OCI-LY7 (cell line): ENCODE results near the gene JOSD1. TPM values are rescaled to one million over a fixed set of nuclear protein-coding genes. Genes with fewer than 3 reads are reported as not detected.

Experiments
- BruUV-seq: library from RNA; stranded (reverse); fragments of 400-500 nt; replicated peaks from 2 replicates; lab custom pipeline; 2021; lab: Mats Ljungman, UMichigan
- CTCF ChIA-PET: fragments of 300-600 bp; sonication (Branson Sonifier 250); formaldehyde crosslinking; loops from one replicate; lab custom pipeline; 2022; ENCODE audit warnings: antibody characterized with exemption; ENCODE audit not compliant: unreplicated experiment; lab: Charles Lee
- POLR2A ChIA-PET: fragments of 300-600 bp; sonication (Branson Sonifier 250); formaldehyde crosslinking; loops from one replicate; lab custom pipeline; 2022; ENCODE audit warnings: antibody characterized with exemption; lab: Charles Lee
- DNase-seq: peaks from one replicate; pipeline ENCODE4 v3.0.0-alpha.2; 2015; ENCODE audit warnings: low spot score
- H2AFZ ChIP-seq: fragments of 200-600 bp; sonication (generic), shearing (Covaris generic); 2 replicates; pipeline ENCODE4 v1.6.1; 2014; ENCODE audit warnings: mild to moderate bottlenecking, antibody characterized with exemption, low read length, moderate library complexity
- H3K27ac ChIP-seq: fragments of 200-600 bp; sonication (generic); 2 replicates; pipeline ENCODE4 v1.5.1; 2014; ENCODE audit warnings: mixed run types, low read depth, mild to moderate bottlenecking, moderate library complexity, low read length, inconsistent platforms; ENCODE audit not compliant: poor library complexity, severe bottlenecking
- H3K36me3 ChIP-seq: fragments of 200-600 bp; sonication (generic); 2 replicates; pipeline ENCODE4 v1.6.1; 2014; ENCODE audit warnings: mild to moderate bottlenecking, antibody characterized with exemption, low read length, moderate library complexity, mixed read lengths; ENCODE audit not compliant: insufficient read depth
- H3K4me1 ChIP-seq: fragments of 200-600 bp; sonication (generic); 2 replicates; pipeline ENCODE4 v1.5.1; 2014; ENCODE audit warnings: mild to moderate bottlenecking, low read length; ENCODE audit not compliant: insufficient read depth, poor library complexity, severe bottlenecking
- H3K4me2 ChIP-seq: fragments of 200-600 bp; sonication (generic); 2 replicates; pipeline ENCODE4 v1.6.1; 2014; ENCODE audit warnings: mild to moderate bottlenecking, low read length
- H3K4me3 ChIP-seq: fragments of 200-600 bp; sonication (generic); 2 replicates; pipeline ENCODE4 v1.5.1; 2014; ENCODE audit warnings: mild to moderate bottlenecking, low read depth, low read length; ENCODE audit not compliant: poor library complexity, severe bottlenecking
- H3K79me2 ChIP-seq: fragments of 200-600 bp; sonication (generic); 2 replicates; pipeline ENCODE4 v1.6.1; 2016; ENCODE audit warnings: low read depth, mild to moderate bottlenecking, low read length, moderate library complexity, mixed read lengths; ENCODE audit not compliant: insufficient read depth
- H3K9me2 ChIP-seq: fragments of 200-600 bp; sonication (generic); 2 replicates; pipeline ENCODE4 v1.6.1; 2016; ENCODE audit warnings: mild to moderate bottlenecking, low read length, mixed read lengths; ENCODE audit not compliant: insufficient read depth
- H3K9me3 ChIP-seq: fragments of 200-600 bp; sonication (generic); 2 replicates; pipeline ENCODE4 v1.6.1; 2014; ENCODE audit warnings: mild to moderate bottlenecking, mixed run types, low read length, mixed read lengths
- H4K20me1 ChIP-seq: fragments of 200-600 bp; sonication (generic); 2 replicates; pipeline ENCODE4 v1.6.1; 2014; ENCODE audit warnings: mild to moderate bottlenecking, antibody characterized with exemption, low read length, moderate library complexity, mixed read lengths; ENCODE audit not compliant: insufficient read depth
- CTCF ChIP-seq: fragments of 200-600 bp; sonication (generic); conservative IDR thresholded peaks from 2 replicates; pipeline ENCODE4 v1.5.1; 2014; ENCODE audit warnings: mild to moderate bottlenecking, antibody characterized with exemption, low read length, moderate library complexity, mixed read lengths
- EZH2phosphoT487 ChIP-seq: fragments of 200-600 bp; sonication (generic); IDR thresholded peaks from 2 replicates; pipeline ENCODE4 v1.6.1; 2018; ENCODE audit warnings: low read depth, borderline replicate concordance, mild to moderate bottlenecking, mixed run types, antibody characterized with exemption, low read length, moderate library complexity, mixed read lengths
- intact Hi-C: fragments of 100-400 bp; cut with micrococcal nuclease; formaldehyde crosslinking; loops from one replicate; pipeline ENCODE4 v1.10.0; 2022; ENCODE audit not compliant: unreplicated experiment
- total RNA-seq, 2 experiments: library from RNA; depleted of rRNA in 1 of 2; stranded (reverse); fragments of >200 nt in 1 of 2; shearing (Covaris generic) in 1 of 2; gene quantifications; 2 replicates each; pipeline ENCODE4 v1.2.3, GENCODE V29; 2014 to 2022

JOSD1 gene
- total RNA-seq, 2 experiments from 2014 or later, result 50.4 to 56.3 TPM

GRCh38 chr22:38657045-38657909, 43.5 kb downstream of the JOSD1 start:
- Histone ChIP-seq H3K36me3 (no peaks in the 10 kb centered on the region), H3K9me3 (no peaks in the 10 kb centered on the region), H4K20me1 (no peaks in the 10 kb centered on the region), H3K4me3 (peak overlapping the region; percentile 81), H3K79me2 (no peaks in the 10 kb centered on the region), H2AFZ (peak overlapping the region; percentile 95), H3K9me2 (no peaks in the 10 kb centered on the region), H3K4me2 (peak overlapping the region; percentile 80), H3K27ac (peak overlapping the region; percentile 47), H3K4me1 (peaks cover 12% of the 10 kb centered on the region)
- POLR2A ChIA-PET, result interaction anchor here (0.6 to 1.0 kb wide), 2 partner anchors 24 to 40 kb away, joined by 3 read pairs; partner anchors contain the start of gene TOMM22
- CTCF ChIA-PET, result interaction anchor here (0.6 kb wide), 1 partner anchor 22 kb away, joined by 3 read pairs; no protein-coding TSS in a partner anchor
- intact Hi-C loops, result loop anchor here (2.0 kb wide), 1 partner anchor 24 kb away; the partner anchor contains the start of gene TOMM22
- no TSS peak for BruUV-seq
- TF ChIP-seq CTCF (no peak), EZH2phosphoT487 (no peak)
- peak; percentile 20 for DNase-seq

GRCh38 chr22:38656256-38657044, 44.3 kb downstream of the JOSD1 start, which contains the start of the genes CBY1 and FAM227A:
TSS of gene CBY1 (plus strand) at chr22:38656638. CDS start at chr22:38668055, 11,417 bp downstream.
TSS of gene FAM227A (minus strand) at chr22:38656392. CDS start at chr22:38650168, 6,224 bp downstream.
- BruUV-seq, result TSS peak; percentile 81
- peak within 1 kb of the TSS; percentile 80 for H3K4me2 ChIP-seq
- H3K4me1 ChIP-seq, result peaks cover 12% of the 10 kb centered on the region
- peak; percentile 91 for DNase-seq
- no peaks in the 10 kb centered on the region for H3K9me2 ChIP-seq
- H3K4me3 ChIP-seq, result peak within 1 kb of the TSS; percentile 81
- ChIA-PET POLR2A (interaction anchor here (0.6 kb wide), 1 partner anchor 40 kb away, joined by 3 read pairs; no protein-coding TSS in a partner anchor), CTCF (no interaction called here)
- H3K9me3 ChIP-seq, result no peaks in the 10 kb centered on the region
- no peaks in the 10 kb centered on the region for H4K20me1 ChIP-seq
- TF ChIP-seq CTCF, result no peak
- no peak for TF ChIP-seq EZH2phosphoT487
- no peaks in the 10 kb centered on the region for H3K79me2 ChIP-seq
- H3K36me3 ChIP-seq, result no peaks in the 10 kb centered on the region
- intact Hi-C loops, result loop anchor here (2.0 kb wide), 1 partner anchor 24 kb away; the partner anchor contains the start of gene TOMM22
- H2AFZ ChIP-seq, result peak within 1 kb of the TSS; percentile 95
- H3K27ac ChIP-seq, result peak within 1 kb of the TSS; percentile 47
